Stimulated activated CD4-positive, alpha-beta T cell treated with anti-CD3 and anti-CD28 coated beads, Interleukin-12 subunit alpha, Interleukin-12 subunit beta, amount 100 ng/mL, for 24 hours (primary cell): ENCODE measurements around the gene CAMK2B.
A peak's percentile ranks its signal among the peaks of the same experiment; 100 is the strongest.

Experiments used
- DNase-seq, 2 experiments: peaks; one replicate each; pipeline ENCODE4 v3.0.0-alpha.2; 2020; ENCODE audit warnings: low read depth in 2 of 2

Gene CAMK2B

GRCh38 chr7:44257213-44257612 is 68.2 kb downstream of the CAMK2B start:
- no peak for DNase-seq

- no peak for DNase-seq
These were observed 68.9 kb downstream of the CAMK2B start for GRCh38 chr7:44256459-44256858.

DNA sequence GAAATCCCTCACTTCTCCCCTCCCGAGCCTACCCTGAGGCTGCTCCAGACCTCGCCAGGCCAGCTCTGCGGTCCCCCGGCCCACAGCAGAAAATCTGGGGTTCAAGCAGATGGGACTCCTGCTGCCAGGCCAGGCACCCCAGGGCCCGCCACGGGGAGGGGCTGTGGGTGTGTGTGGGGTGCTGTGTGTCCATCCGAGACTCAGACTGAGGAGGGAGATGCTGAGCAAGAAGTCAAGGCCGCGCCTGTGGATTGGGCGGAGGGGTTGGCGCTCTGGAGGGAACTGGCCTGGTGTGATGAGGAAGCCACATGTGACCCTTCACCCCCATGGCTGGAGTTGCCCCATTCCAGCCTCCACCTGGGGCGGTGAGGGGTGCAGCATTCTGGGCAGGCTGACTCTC is 73.5 kb downstream of the CAMK2B start:
- DNase-seq, result no peak

- DNase-seq, result no peak
These were observed 74.1 kb downstream of the CAMK2B start for GRCh38 chr7:44251269-44251668.

- no peak for DNase-seq
These were observed 75.7 kb downstream of the CAMK2B start for GRCh38 chr7:44249639-44250234.

DNA sequence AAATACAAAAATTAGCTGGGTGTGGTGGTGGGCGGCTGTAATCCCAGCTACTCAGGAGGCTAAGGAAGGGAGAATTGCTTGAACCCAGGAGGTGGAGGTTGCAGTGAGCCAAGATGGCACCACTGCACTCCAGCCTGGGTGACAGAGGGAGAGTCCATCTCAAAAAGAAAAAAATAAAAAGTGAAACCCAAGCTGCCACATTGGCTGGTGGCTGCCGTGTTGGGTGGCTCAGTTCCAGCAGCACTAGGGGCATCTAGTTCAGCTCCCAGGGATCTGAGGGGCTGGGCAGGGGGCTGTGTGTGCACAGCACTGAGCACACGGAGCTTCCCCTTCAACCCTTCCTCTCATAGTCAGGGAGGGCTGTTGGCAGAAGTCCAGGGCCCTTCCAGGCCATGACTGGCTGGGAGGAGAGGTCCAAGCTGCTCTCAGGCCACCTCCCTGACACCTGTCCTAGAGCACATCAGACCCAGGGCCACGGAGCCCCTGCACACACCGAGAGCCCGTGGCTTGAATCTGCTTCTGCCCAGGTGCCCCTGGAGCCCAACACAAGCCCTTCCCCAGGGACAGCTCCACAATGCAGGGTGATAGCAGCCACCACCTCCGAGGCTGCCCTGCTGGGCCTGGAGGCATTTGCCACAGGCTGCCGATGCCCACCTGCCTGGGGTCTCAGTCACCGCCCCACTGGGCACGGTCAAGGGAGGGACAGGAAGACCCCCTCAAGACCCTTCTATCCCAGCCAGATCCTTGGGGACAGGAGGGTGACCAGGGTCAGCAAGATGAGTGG is 77.3 kb downstream of the CAMK2B start:
- DNase-seq, result no peak

DNA sequence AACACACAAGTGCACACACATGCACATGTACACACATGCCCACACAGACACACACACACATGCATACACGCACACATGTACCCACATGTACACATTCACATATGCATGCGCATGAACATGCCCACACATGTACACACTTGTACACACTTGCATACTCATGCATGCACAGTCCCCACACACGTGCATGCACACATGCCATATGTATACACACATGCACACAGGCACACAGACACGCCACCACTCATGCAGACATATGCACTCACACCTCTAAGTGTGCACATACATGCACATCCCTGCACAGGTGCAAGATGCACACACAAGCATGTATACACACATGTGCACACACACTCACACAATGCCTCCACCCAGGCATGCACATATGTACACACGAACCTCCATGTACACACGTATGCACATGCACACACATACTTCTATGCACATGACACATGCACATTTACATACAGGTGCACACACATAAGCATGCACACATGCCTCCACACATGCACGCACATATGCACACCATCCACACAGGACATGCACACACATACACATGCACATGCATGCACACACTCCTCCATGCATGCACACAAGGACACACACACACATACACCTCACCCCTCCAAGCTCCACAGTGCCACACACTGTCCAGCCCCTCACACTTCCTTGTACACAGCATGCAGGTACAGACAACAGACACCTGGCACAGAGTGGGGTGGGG is 78.8 kb downstream of the CAMK2B start:
- no peak for DNase-seq

DNA sequence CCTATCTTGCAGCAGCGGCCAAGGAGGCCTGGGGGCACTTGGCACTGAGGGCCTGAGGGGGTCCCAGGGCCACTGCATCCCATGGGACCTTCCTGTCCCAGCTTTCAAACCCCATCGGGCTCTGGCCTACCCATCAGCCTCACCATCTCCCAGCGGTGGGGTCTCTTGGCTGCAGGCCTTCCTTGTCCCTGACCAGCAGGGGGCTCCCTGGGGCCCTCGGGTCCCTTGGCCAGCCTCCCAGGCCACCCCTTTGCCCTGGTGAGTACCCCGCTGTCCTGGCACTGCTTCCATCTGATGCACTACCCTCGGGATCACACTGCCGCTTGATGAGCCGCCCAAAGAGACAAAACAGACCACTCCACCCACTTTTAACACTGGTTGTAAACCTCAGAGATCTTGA is 81.1 kb downstream of the CAMK2B start:
- DNase-seq, result no peak

DNA sequence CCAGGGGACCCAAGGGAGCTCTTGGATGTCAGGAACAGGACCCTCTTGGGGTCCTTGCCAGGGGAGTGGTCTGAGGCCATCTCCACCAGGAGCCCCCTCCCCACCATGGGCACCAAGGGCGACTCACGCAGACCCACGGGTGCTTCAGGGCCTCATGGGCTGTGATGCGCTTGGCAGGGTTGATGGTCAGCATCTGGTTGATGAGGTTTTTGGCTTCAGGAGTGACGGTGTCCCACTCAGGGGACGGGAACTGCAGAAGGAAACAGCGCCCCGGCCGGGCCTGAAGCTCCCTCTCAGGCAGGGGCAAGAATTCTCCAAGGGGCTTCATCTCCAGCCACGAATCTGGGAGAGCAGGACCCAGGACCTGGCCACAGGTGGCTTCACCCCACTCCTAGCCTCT is 83.3 kb downstream of the CAMK2B start:
- no peak for DNase-seq

- peak; percentile 42 to 55 for DNase-seq
These were observed 84.3 kb downstream of the CAMK2B start for GRCh38 chr7:44240983-44241510.

GRCh38 chr7:44240376-44240775 is 85.0 kb downstream of the CAMK2B start:
- DNase-seq, result no peak

- DNase-seq, result no peak
These were observed 86.0 kb downstream of the CAMK2B start for GRCh38 chr7:44239361-44239760.

- no peak for DNase-seq
These were observed 87.2 kb downstream of the CAMK2B start for GRCh38 chr7:44238116-44238695.

GRCh38 chr7:44237696-44238095 is 87.7 kb downstream of the CAMK2B start:
- no peak for DNase-seq

DNA sequence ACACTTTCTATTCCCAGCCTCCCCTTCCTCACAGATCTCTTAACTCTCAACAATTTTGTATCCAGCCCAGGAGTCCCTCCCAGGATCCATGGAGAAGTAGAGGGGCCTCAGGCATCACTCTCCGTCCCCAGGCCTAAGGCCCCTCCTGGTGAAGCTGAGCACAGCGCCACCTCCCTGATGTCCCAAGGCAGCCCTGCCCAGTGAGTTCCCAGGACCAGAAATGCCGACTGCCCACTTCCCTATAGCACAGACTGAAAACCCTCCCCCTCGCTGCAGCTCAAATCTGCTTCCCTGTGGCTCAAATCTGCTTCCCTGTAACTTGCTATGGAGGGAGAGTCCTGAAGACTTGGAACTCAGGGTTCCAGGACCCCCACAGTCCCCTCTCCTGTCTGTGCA is 89.1 kb downstream of the CAMK2B start:
- no peak for DNase-seq

- no peak for DNase-seq
These were observed 89.6 kb downstream of the CAMK2B start for GRCh38 chr7:44235582-44236332.

DNA sequence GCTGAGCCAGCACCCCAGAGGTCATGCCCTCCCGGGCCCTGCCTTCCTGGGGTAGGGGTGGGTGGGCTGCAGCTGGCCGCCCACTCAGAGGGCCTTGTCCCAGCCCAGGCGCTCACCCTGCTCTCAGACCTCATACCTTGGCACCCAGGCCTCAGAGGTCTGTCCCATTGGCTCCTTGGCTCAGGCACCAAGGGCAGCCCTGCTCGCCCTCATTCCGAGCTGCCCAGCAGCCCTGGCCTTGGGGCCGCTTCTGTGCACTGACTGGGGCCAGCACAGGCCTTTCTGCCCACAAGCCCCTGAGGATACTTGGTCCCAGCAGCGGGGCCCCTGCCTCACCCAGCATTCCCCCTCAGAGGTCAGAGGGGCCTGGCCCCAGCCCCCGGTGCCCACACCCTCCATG is 90.3 kb downstream of the CAMK2B start:
- no peak for DNase-seq

DNA sequence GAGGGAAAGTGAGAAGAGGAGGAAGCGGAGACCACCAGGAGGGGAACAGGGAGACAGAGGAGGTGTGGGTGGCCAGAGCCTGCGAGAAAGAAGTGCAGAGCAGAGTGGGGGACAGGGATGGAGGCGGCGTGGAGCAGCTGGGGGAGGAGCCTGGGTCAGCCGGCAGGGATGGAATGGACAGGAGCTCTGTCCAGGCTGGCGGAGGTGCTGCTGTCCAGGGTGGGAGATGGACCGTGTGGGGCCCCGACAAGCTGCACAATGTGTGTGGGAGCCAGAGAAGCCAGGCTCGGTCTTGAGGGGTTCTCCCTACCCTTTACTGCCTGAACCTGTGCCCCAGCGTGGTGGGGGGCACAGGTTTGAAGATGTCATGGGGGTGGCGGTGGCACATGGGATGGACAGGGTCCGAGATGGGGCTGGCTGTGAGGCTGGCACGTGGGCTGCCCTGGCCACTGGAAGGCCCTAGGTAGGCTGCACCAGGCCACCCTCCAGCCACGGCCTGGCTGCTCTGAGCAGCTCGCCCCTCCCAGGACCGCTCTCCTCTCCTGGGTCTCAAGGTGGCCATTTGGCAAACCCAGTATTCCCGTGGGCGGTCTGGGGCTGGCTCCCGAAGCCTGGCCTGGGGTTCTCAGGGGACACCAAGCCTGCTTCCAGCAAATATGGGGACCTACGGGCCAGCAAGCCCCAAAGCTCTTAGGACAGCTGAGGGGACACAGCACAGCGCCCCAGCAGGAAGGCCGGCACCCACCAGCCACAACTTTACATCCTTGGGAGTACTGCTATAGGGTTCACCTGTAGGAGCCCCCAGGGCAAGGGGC is 92.3 kb downstream of the CAMK2B start:
- DNase-seq, result no peak

DNA sequence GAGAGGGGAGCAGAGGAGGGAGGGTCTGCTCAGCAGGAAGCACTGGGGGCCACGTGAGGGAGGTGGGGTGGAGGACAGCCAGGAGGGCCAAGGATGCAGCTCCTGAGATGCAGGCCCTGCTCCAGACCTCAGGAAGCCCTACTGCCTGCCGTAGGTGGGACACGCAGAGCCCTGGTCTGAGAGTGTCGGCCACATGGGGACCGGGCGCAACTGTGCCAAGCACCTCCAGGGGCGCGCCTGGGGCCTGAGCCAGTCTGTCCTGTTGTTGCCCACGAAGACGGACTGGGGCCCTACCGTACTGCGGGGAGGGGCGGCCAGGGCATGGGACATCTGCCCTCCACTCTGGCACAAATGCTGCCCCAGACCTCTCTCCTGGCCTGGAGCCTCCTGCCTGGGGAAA is 93.0 kb downstream of the CAMK2B start:
- no peak for DNase-seq

DNA sequence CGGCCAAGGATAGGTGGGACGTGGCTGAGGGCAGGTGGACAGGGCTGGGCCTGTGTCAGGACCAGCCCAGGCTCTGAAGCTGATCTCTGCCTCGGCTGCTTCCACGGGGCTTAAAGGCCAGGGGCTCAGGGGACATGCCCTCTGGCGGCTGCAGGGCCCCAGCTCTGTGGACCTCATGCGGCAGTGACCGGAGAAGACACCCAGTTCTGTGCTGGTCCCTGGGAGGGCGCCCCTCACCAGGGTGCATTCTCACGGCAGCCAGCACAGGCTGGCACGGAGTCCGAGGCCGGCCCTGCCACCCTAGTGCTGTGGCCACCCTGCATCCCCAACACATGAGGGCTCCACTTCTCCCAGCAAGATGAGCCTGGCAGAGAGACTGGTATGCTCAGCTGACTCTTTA is 94.3 kb downstream of the CAMK2B start:
- no peak for DNase-seq

DNA sequence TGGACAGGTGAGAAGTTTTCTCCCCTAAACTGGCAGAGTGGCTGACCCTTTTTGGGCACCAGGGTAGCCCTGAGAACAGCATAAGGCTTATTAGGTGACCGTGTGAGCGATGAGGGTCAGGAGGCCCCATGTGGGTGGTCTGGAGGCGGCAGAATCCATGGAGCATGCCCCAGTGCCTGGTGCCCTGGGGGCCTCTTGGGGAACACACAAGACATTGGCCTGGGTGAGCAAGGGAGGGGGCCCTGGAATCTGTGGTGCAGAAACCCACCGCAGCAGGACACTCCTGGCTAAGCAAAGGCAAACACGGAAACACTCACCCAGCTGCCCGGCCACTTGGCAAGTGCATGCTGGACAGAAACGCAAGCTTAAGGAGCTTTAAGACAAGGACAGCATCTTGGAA is 95.1 kb downstream of the CAMK2B start:
- no peak for DNase-seq
